Testis (tissue), 2 donors: ENCODE results near the gene PLSCR4.

Source experiments
- POLR2A ChIP-seq: fragments of 450-650 bp; IDR thresholded peaks from one replicate; pipeline ENCODE4 v1.6.1; 2017; ENCODE audit warnings: antibody characterized with exemption, mild to moderate bottlenecking, moderate library complexity
- TF ChIP-seq, protein P1 (sequence below), 3 experiments: fragments of 450-650 bp in 2 of 3; fragments of 200-600 bp in 1 of 3; sonication (generic) in 1 of 3; IDR thresholded peaks; one replicate each; pipeline ENCODE4 v1.5.1; 2016 to 2019; ENCODE audit warnings: antibody characterized with exemption in 3 of 3, mild to moderate bottlenecking in 2 of 3, moderate library complexity in 1 of 3

DNA sequence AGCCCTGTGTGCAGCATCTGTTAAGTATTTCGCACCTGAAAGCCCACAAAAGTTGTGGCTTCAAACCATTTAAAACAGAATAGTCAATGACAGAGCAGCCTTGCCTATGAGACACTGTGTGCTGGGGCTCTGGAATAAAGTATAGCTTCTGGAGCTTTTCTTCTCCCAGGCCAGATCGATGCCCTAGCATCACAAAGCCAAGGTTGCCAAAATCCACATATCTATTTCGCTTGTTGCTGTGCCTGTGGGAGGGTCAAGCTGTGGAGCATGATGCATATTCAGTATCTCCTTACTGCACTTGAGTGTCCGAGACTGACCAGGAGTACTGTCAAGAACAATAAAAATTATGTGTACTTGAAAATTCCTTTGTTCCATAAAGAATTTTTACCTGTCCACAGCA lies 97.5 kb downstream of the PLSCR4 start:
- TF ChIP-seq, protein P1, sequence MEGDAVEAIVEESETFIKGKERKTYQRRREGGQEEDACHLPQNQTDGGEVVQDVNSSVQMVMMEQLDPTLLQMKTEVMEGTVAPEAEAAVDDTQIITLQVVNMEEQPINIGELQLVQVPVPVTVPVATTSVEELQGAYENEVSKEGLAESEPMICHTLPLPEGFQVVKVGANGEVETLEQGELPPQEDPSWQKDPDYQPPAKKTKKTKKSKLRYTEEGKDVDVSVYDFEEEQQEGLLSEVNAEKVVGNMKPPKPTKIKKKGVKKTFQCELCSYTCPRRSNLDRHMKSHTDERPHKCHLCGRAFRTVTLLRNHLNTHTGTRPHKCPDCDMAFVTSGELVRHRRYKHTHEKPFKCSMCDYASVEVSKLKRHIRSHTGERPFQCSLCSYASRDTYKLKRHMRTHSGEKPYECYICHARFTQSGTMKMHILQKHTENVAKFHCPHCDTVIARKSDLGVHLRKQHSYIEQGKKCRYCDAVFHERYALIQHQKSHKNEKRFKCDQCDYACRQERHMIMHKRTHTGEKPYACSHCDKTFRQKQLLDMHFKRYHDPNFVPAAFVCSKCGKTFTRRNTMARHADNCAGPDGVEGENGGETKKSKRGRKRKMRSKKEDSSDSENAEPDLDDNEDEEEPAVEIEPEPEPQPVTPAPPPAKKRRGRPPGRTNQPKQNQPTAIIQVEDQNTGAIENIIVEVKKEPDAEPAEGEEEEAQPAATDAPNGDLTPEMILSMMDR (IDR thresholded peaks at IDR 0.05), result no peak
- TF ChIP-seq POLR2A, result no peak
